ENCODE data around the gene TMEM141.

DNA sequence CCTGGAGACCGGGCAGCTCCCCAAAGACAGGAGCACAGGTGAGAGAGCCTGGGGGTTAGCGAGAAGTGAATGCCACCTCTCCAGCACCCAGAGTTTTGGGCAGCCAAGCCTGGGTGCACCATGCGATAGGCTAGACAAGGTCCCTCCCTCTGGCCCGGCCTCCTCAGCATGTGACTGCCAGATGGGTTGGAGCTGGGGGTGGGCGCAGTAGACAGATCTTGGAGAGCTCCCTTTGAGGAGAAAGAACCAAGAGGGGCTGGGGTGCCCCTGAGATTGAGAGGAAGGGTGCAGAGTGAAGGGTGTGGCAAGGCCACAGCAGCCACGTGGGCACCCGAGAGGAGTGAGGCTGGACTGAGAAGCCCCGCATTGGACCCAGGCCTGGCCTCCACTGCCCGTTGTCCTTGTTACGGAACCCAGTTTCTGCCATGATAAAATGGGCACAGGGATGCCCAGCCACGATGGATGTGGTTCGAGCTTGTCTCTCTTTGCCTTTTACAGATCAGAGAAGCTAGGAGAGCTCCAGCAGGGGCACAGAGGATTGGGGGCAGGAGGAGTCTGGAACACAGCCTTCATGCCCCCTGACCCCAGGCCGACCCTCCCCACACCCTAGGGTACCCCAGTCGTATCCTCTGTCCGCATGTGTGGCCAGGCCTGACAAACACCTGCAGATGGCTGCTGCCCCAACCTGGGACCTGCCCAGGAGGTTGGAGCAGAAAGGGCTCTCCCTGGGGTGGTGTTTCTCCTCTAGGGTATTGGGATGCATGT lies 1.4 kb downstream of the TMEM141 start:
- TF ChIP-seq, protein P1, sequence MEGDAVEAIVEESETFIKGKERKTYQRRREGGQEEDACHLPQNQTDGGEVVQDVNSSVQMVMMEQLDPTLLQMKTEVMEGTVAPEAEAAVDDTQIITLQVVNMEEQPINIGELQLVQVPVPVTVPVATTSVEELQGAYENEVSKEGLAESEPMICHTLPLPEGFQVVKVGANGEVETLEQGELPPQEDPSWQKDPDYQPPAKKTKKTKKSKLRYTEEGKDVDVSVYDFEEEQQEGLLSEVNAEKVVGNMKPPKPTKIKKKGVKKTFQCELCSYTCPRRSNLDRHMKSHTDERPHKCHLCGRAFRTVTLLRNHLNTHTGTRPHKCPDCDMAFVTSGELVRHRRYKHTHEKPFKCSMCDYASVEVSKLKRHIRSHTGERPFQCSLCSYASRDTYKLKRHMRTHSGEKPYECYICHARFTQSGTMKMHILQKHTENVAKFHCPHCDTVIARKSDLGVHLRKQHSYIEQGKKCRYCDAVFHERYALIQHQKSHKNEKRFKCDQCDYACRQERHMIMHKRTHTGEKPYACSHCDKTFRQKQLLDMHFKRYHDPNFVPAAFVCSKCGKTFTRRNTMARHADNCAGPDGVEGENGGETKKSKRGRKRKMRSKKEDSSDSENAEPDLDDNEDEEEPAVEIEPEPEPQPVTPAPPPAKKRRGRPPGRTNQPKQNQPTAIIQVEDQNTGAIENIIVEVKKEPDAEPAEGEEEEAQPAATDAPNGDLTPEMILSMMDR (IDR thresholded peaks at IDR 0.05; ENCODE audit: low read length) = no peak
- TF ChIP-seq EZH2 (IDR thresholded peaks at IDR 0.05; ENCODE audit: borderline replicate concordance, low read length) = no peak

Data from OCI-LY1 (cell line).